HepG2 (cell line): Measurements from ENCODE around the gene GRIK2. TPM values are rescaled to one million over a fixed set of nuclear protein-coding genes. Genes with fewer than 3 reads are reported as not detected.
A peak's percentile ranks its signal among the peaks of the same experiment; 100 is the strongest.

Source experiments
- ATAC-seq: fragments of 200-7000 bp; cut with Tn5 transposase; 3 replicates; pipeline ENCODE4 v1.9.1; 2020; ENCODE audit warnings: mild to moderate bottlenecking, moderate library complexity
- BruUV-seq: library from RNA; stranded (reverse); fragments of 400-500 nt; replicated peaks from 2 replicates; lab custom pipeline; 2021; lab: Mats Ljungman, UMichigan
- CTCF ChIA-PET: fragments of 300-600 bp; formaldehyde crosslinking; extraction: SDS; loops from one replicate; lab custom pipeline; 2021; ENCODE audit warnings: low total read pairs, inconsistent platforms, low intra/inter-chr PET ratio; lab: Yijun Ruan, JAX
- POLR2A ChIA-PET: fragments of 350-600 bp; sonication (Branson Sonifier 250); formaldehyde crosslinking; loops from one replicate; lab custom pipeline; 2020; ENCODE audit warnings: antibody characterized with exemption, inconsistent platforms; lab: Yijun Ruan, JAX
- DNase-seq: peaks from one replicate; pipeline ENCODE4 v3.0.0-alpha.2; 2015; ENCODE audit warnings: low spot score
- FAIRE-seq: peaks from 3 replicates; lab custom pipeline; 2011; peaks lifted over from hg19 to GRCh38; lab: Jason Lieb, UNC
- H2AFZ ChIP-seq: one replicate; pipeline ENCODE4 v1.6.1; 2011; ENCODE audit warnings: low read length, inconsistent platforms
- H3K27ac ChIP-seq: fragments of 300-600 bp; 3 replicates; pipeline ENCODE4 v1.8.0; 2011; ENCODE audit warnings: mixed run types, mild to moderate bottlenecking, mixed read lengths, low read length, inconsistent platforms; ENCODE audit not compliant: insufficient read depth; ENCODE audit errors: extremely low read length
- H3K27me3 ChIP-seq, 2 experiments: fragments of 200-600 bp in 1 of 2; 2 replicates in 1 of 2; 3 replicates in 1 of 2; pipeline versions ENCODE4 v1.6.0 to v1.8.0; 2011; ENCODE audit warnings: low read length in 2 of 2, mild to moderate bottlenecking in 2 of 2, moderate library complexity in 2 of 2, inconsistent platforms in 1 of 2; ENCODE audit not compliant: insufficient read depth in 2 of 2, control insufficient read depth in 1 of 2
- H3K36me3 ChIP-seq, 2 experiments: fragments of 200-600 bp in 1 of 2; replicated peaks in 1 of 2; 2 replicates in 1 of 2; 3 replicates in 1 of 2; pipeline versions ENCODE4 v1.5.1 to v1.8.0; 2011; ENCODE audit warnings: low read length in 2 of 2, inconsistent platforms in 1 of 2; ENCODE audit not compliant: insufficient read depth in 2 of 2, control insufficient read depth in 1 of 2
- H3K4me1 ChIP-seq: 2 replicates; pipeline ENCODE4 v1.5.1; 2012; ENCODE audit warnings: low read length, inconsistent platforms; ENCODE audit not compliant: insufficient read depth
- H3K4me2 ChIP-seq: 2 replicates; pipeline ENCODE4 v1.6.0; 2011; ENCODE audit warnings: low read depth, low read length, inconsistent platforms
- H3K4me3 ChIP-seq, 3 experiments: fragments of 200-600 bp in 1 of 3; sonication (generic), shearing (Covaris generic) in 1 of 3; replicated peaks in 1 of 3; 2 replicates each; pipeline ENCODE4 v1.5.1; 2011 to 2016; ENCODE audit warnings: low read length in 3 of 3, inconsistent platforms in 2 of 3, low read depth in 2 of 3, mild to moderate bottlenecking in 2 of 3, control low read depth in 1 of 3, mixed read lengths in 1 of 3; ENCODE audit not compliant: insufficient read depth in 1 of 3
- H3K79me2 ChIP-seq: one replicate; pipeline ENCODE4 v1.6.1; 2011; ENCODE audit warnings: low read length, inconsistent platforms; ENCODE audit not compliant: insufficient read depth
- H3K9ac ChIP-seq: 2 replicates; pipeline ENCODE4 v1.6.0; 2011; ENCODE audit warnings: mild to moderate bottlenecking, low read depth, low read length, inconsistent platforms; ENCODE audit not compliant: insufficient read depth
- H3K9me3 ChIP-seq: 2 replicates; pipeline ENCODE4 v1.5.1; 2012; ENCODE audit warnings: mild to moderate bottlenecking, low read length
- H4K20me1 ChIP-seq: 2 replicates; pipeline ENCODE4 v1.6.0; 2011; ENCODE audit warnings: inconsistent platforms, mild to moderate bottlenecking, low read length, moderate library complexity; ENCODE audit not compliant: insufficient read depth
- BRD4 ChIP-seq: sonication (generic); formaldehyde crosslinking; IDR thresholded peaks from 2 replicates; pipeline ENCODE4 v1.4.0; 2020; ENCODE audit warnings: missing genetic modification reagents
- DNMT1 ChIP-seq: sonication (generic); formaldehyde crosslinking; IDR thresholded peaks from 2 replicates; pipeline ENCODE4 v1.5.1; 2020; ENCODE audit warnings: mild to moderate bottlenecking, missing genetic modification reagents
- TCF7 ChIP-seq: sonication (generic); IDR thresholded peaks from 2 replicates; pipeline ENCODE4 v1.6.1; 2016; ENCODE audit warnings: antibody characterized with exemption, low read depth
- ZBTB42 ChIP-seq: sonication (generic); formaldehyde crosslinking; IDR thresholded peaks from 2 replicates; pipeline ENCODE4 v1.5.0; 2020; ENCODE audit warnings: mild to moderate bottlenecking, missing genetic modification reagents
- WGBS: methylation state at CpG from one replicate; pipeline ENCODE4 v1.1.6; 2017; ENCODE audit warnings: low lambda C conversion rate; 5-methylcytosine and 5-hydroxymethylcytosine counted together
- in situ Hi-C: cut with HindIII; loops from 2 replicates; pipeline ENCODE4 v1.10.0; 2017; ENCODE audit warnings: low pct_unique_long_range_greater_than_20kb; ENCODE audit not compliant: extremely low pct_ligation_motif_present
- intact Hi-C: fragments of 100-400 bp; cut with micrococcal nuclease; formaldehyde crosslinking; loops from one replicate; pipeline ENCODE4 v1.10.0; 2022; ENCODE audit not compliant: unreplicated experiment
- polyA plus RNA-seq, 8 experiments: library from polyadenylated mRNA; depleted of rRNA in 3 of 8; stranded (reverse) in 7 of 8; unstranded in 1 of 8; fragments of >200 nt; fragmentation: Illumina TruSeq in 4 of 8; extraction: Trizol in 4 of 8; gene quantifications; 2 replicates each; pipeline versions ENCODE4 v1.2.1 to v1.2.3, GENCODE V29; 2011 to 2016; ENCODE audit warnings: low read depth in 4 of 8, missing spikeins in 1 of 8, mixed read lengths in 1 of 8; ENCODE audit not compliant: insufficient read depth in 1 of 8
- total RNA-seq, 5 experiments: library from RNA; depleted of rRNA; stranded (reverse); fragments of >200 nt; fragmentation: Illumina TruSeq; extraction: Trizol; gene quantifications; 2 replicates each; pipeline ENCODE4 v1.2.3, GENCODE V29; 2016; ENCODE audit warnings: low read depth in 1 of 5
- TF ChIP-seq, protein P1 (sequence below): sonication (generic); formaldehyde crosslinking; IDR thresholded peaks from 2 replicates; pipeline ENCODE4 v1.4.0; 2020; ENCODE audit warnings: missing genetic modification reagents, mild to moderate bottlenecking, borderline replicate concordance
- TF ChIP-seq, protein P2 (sequence below): sonication (generic); formaldehyde crosslinking; IDR thresholded peaks from 2 replicates; pipeline ENCODE4 v1.5.0; 2020; ENCODE audit warnings: missing genetic modification reagents, mild to moderate bottlenecking, borderline replicate concordance

Gene GRIK2
- total and polyA plus RNA-seq, 2 of the 13 experiments (the other 11 are each of a cell fraction or from before 2014, with no cell fraction given): not detected

DNA sequence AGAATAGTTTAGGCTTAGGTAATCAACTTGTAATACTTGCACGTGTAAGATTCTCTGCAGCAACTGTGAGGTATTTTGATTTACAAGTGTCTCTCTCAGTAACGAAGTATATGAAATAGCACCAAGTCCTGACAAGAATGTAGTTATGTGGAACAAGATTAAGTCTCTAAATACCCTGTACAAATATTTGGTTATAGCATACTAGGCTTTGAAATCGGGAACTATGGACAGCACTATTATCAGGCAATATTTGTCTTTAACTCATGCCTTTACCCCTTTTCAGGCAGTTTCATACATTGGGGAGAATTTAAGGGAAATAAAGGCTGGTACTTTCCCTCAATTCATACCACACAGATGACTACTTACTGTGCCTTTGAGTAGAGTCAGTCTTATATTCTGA, 93.2 kb downstream of the GRIK2 start:
- no peak overlapping the region for H3K27ac ChIP-seq
- POLR2A ChIA-PET: no interaction called here
- no peaks in the 10 kb centered on the region for H3K27me3 ChIP-seq
- FAIRE-seq (no peak), ATAC-seq (peak; percentile 66), DNase-seq (peak; percentile 12)
- no peaks in the 10 kb centered on the region for H3K79me2 ChIP-seq
- no peak overlapping the region for H3K4me3 ChIP-seq
- no peaks in the 10 kb centered on the region for H4K20me1 ChIP-seq
- TF ChIP-seq TCF7: 0 out of 2 replicates have a peak, but pooled peaks have one; percentile 6
- TF ChIP-seq, protein P1, sequence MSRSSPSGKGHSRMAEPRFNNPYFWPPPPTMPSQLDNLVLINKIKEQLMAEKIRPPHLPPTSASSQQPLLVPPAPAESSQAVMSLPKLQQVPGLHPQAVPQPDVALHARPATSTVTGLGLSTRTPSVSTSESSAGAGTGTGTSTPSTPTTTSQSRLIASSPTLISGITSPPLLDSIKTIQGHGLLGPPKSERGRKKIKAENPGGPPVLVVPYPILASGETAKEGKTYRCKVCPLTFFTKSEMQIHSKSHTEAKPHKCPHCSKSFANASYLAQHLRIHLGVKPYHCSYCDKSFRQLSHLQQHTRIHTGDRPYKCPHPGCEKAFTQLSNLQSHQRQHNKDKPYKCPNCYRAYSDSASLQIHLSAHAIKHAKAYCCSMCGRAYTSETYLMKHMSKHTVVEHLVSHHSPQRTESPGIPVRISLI: no peak
- TF ChIP-seq BRD4 (CRISPR knock-in tag): no peak
- no peaks in the 10 kb centered on the region for H3K4me1 ChIP-seq
- in situ Hi-C loops: no loop called here
- no peak overlapping the region for H3K9ac ChIP-seq
- intact Hi-C loops: no loop called here
- no peak overlapping the region for H3K4me2 ChIP-seq
- CTCF ChIA-PET: no interaction called here
- H2AFZ ChIP-seq: no peak overlapping the region
- BruUV-seq: no TSS peak
- H3K9me3 ChIP-seq: no peaks in the 10 kb centered on the region
- WGBS: 0% methylated on average over 3 of the region's 3 CpGs
- H3K36me3 ChIP-seq: no peaks in the 10 kb centered on the region

- no TSS peak for BruUV-seq
- intact Hi-C loops: no loop called here
- no peak overlapping the region for H3K4me3 ChIP-seq
These were observed 95.9 kb downstream of the GRIK2 start for GRCh38 chr6:101489456-101489855.

More at GRCh38 chr6:101489456-101489855, 95.9 kb downstream of the GRIK2 start:
- H3K4me1 ChIP-seq: no peaks in the 10 kb centered on the region
- ATAC-seq (no peak), DNase-seq (no peak), FAIRE-seq (no peak)
- H3K27ac ChIP-seq: no peak overlapping the region
- ChIA-PET POLR2A (no interaction called here), CTCF (no interaction called here)
- no peaks in the 10 kb centered on the region for H3K36me3 ChIP-seq
- H3K79me2 ChIP-seq: no peaks in the 10 kb centered on the region
- H3K9me3 ChIP-seq: no peaks in the 10 kb centered on the region
- TF ChIP-seq DNMT1 (CRISPR knock-in tag): no peak
- TF ChIP-seq, protein P2, sequence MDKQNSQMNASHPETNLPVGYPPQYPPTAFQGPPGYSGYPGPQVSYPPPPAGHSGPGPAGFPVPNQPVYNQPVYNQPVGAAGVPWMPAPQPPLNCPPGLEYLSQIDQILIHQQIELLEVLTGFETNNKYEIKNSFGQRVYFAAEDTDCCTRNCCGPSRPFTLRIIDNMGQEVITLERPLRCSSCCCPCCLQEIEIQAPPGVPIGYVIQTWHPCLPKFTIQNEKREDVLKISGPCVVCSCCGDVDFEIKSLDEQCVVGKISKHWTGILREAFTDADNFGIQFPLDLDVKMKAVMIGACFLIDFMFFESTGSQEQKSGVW: no peak
- no peak for TF ChIP-seq ZBTB42 (CRISPR knock-in tag)
- H2AFZ ChIP-seq: no peak overlapping the region
- H4K20me1 ChIP-seq: no peaks in the 10 kb centered on the region
- in situ Hi-C loops: no loop called here
- H3K27me3 ChIP-seq: no peaks in the 10 kb centered on the region
- H3K4me2 ChIP-seq: no peak overlapping the region
- H3K9ac ChIP-seq: no peak overlapping the region
